GM12875 (cell line): ENCODE measurements around the gene DNAJB11.

Experiments
- H3K4me3 ChIP-seq: one replicate; pipeline ENCODE4 v1.5.1; 2011; ENCODE audit warnings: low read depth, low read length, control low read depth
- CTCF ChIP-seq: IDR thresholded peaks from 2 replicates; pipeline ENCODE4 v1.5.1; 2011; ENCODE audit warnings: low read depth, mild to moderate bottlenecking, control low read depth, inconsistent platforms, low read length, moderate library complexity, borderline replicate concordance; ENCODE audit not compliant: insufficient read depth

Gene DNAJB11

GRCh38 chr3:186620213-186621092, 49.9 kb downstream of the DNAJB11 start:
- TF ChIP-seq CTCF: no peak

GRCh38 chr3:186621894-186622650, 51.6 kb downstream of the DNAJB11 start:
- H3K4me3 ChIP-seq: no peak overlapping the region
- TF ChIP-seq CTCF: no peak

More at GRCh38 chr3:186620213-186621092, 49.9 kb downstream of the DNAJB11 start:
- H3K4me3 ChIP-seq: no peak overlapping the region

- no peak overlapping the region for H3K4me3 ChIP-seq
- TF ChIP-seq CTCF: no peak
Observed at GRCh38 chr3:186622651-186623310, 52.3 kb downstream of the DNAJB11 start.

GRCh38 chr3:186624598-186624997, 54.1 kb downstream of the DNAJB11 start:
- no peak for TF ChIP-seq CTCF
- H3K4me3 ChIP-seq: no peak overlapping the region

GRCh38 chr3:186625600-186626042, 55.1 kb downstream of the DNAJB11 start:
- no peak overlapping the region for H3K4me3 ChIP-seq
- no peak for TF ChIP-seq CTCF

- no peak for TF ChIP-seq CTCF
- no peak overlapping the region for H3K4me3 ChIP-seq
Observed at GRCh38 chr3:186626254-186626847, 55.8 kb downstream of the DNAJB11 start.
